WTC11 (cell line): Measurements from ENCODE around the gene NEK8. TPM values are rescaled to one million over a fixed set of nuclear protein-coding genes. Genes with fewer than 3 reads are reported as not detected.

ENCODE experiments used
- ATAC-seq: fragments of 200-7000 bp; cut with Tn5 transposase; 2 replicates; pipeline ENCODE4 v1.10.0; 2021; ENCODE audit warnings: mild to moderate bottlenecking, moderate library complexity
- CTCF ChIA-PET: fragments of 300-600 bp; sonication (Branson Sonifier 250); formaldehyde crosslinking; loops from one replicate; lab custom pipeline; 2021; ENCODE audit warnings: antibody characterized with exemption; lab: Charles Lee
- POLR2A ChIA-PET: fragments of 350-600 bp; sonication (Branson Sonifier 250); formaldehyde crosslinking; loops from one replicate; lab custom pipeline; 2021; ENCODE audit warnings: antibody characterized with exemption; lab: Charles Lee
- DNase-seq: peaks from one replicate; pipeline ENCODE4 v3.0.0; 2021; ENCODE audit warnings: low spot score
- H3K27ac Mint-ChIP-seq: 2 replicates; pipeline ENCODE4 v1.8.0; 2021; ENCODE audit warnings: mixed read lengths
- H3K27me3 Mint-ChIP-seq: 2 replicates; pipeline ENCODE4 v1.8.0; 2021; ENCODE audit warnings: low read depth, mild to moderate bottlenecking, moderate library complexity, mixed read lengths
- H3K36me3 Mint-ChIP-seq: 2 replicates; pipeline ENCODE4 v1.8.0; 2021; ENCODE audit warnings: mixed read lengths
- H3K4me1 Mint-ChIP-seq: 2 replicates; pipeline ENCODE4 v1.8.0; 2022; ENCODE audit warnings: mixed read lengths
- H3K4me3 Mint-ChIP-seq: 2 replicates; pipeline ENCODE4 v1.8.0; 2021; ENCODE audit warnings: mild to moderate bottlenecking, moderate library complexity, mixed read lengths
- H3K9me3 Mint-ChIP-seq: 2 replicates; pipeline ENCODE4 v1.8.0; 2021; ENCODE audit warnings: mixed read lengths
- ATF6 ChIP-seq: sonication (generic); formaldehyde crosslinking; IDR thresholded peaks from 2 replicates; pipeline ENCODE4 v1.8.1; 2023; ENCODE audit warnings: mild to moderate bottlenecking, missing genetic modification reagents
- CBFB ChIP-seq: sonication (generic); formaldehyde crosslinking; IDR thresholded peaks from 2 replicates; pipeline ENCODE4 v1.8.1; 2022; ENCODE audit warnings: mild to moderate bottlenecking, low read depth, missing genetic modification reagents
- CDX4 ChIP-seq: fragments of 250-450 bp; sonication (Bioruptor Pico); IDR thresholded peaks from 2 replicates; pipeline ENCODE4 v1.9.0; 2021; ENCODE audit warnings: moderate library complexity, mild to moderate bottlenecking, inconsistent platforms, borderline replicate concordance
- ELF4 ChIP-seq: sonication (generic); formaldehyde crosslinking; IDR thresholded peaks from 2 replicates; pipeline ENCODE4 v1.8.1; 2022; ENCODE audit warnings: low read depth, mild to moderate bottlenecking, moderate library complexity, missing genetic modification reagents
- FOXK1 ChIP-seq: sonication (generic); formaldehyde crosslinking; IDR thresholded peaks from 2 replicates; pipeline ENCODE4 v1.8.0; 2022; ENCODE audit warnings: mild to moderate bottlenecking, moderate library complexity, missing genetic modification reagents
- GABPB1 ChIP-seq: sonication (generic); formaldehyde crosslinking; IDR thresholded peaks from 2 replicates; pipeline ENCODE4 v1.8.1; 2023; ENCODE audit warnings: mild to moderate bottlenecking, missing genetic modification reagents
- IRF2 ChIP-seq: sonication (generic); formaldehyde crosslinking; IDR thresholded peaks from 2 replicates; pipeline ENCODE4 v1.8.0; 2022; ENCODE audit warnings: low read depth, missing genetic modification reagents, borderline replicate concordance
- KAT7 ChIP-seq: sonication (generic); formaldehyde crosslinking; IDR thresholded peaks from 2 replicates; pipeline ENCODE4 v1.8.1; 2023; ENCODE audit warnings: missing genetic modification reagents, mild to moderate bottlenecking, borderline replicate concordance
- NR3C1 ChIP-seq: sonication (generic); formaldehyde crosslinking; conservative IDR thresholded peaks from 2 replicates; pipeline ENCODE4 v1.8.1; 2023; ENCODE audit warnings: low read depth, mild to moderate bottlenecking, missing genetic modification reagents
- PRRX2 ChIP-seq: fragments of 250-450 bp; sonication (Bioruptor Pico); IDR thresholded peaks from 2 replicates; pipeline ENCODE4 v1.8.0; 2021; ENCODE audit warnings: mild to moderate bottlenecking
- TEAD4 ChIP-seq: sonication (generic); formaldehyde crosslinking; IDR thresholded peaks from 2 replicates; pipeline ENCODE4 v1.8.0; 2022; ENCODE audit warnings: mild to moderate bottlenecking, missing genetic modification reagents
- ZNF416 ChIP-seq: fragments of 250-450 bp; sonication (Bioruptor Pico); IDR thresholded peaks from 2 replicates; pipeline ENCODE4 v1.9.0; 2021; ENCODE audit warnings: mild to moderate bottlenecking, inconsistent platforms
- ZNF425 ChIP-seq: fragments of 250-450 bp; sonication (Bioruptor Pico); conservative IDR thresholded peaks from 2 replicates; pipeline ENCODE4 v1.9.0; 2021; ENCODE audit warnings: mild to moderate bottlenecking
- ZNF532 ChIP-seq: fragments of 250-450 bp; sonication (Bioruptor Pico); IDR thresholded peaks from 2 replicates; pipeline ENCODE4 v1.9.0; 2021; ENCODE audit warnings: mild to moderate bottlenecking, borderline replicate concordance
- total RNA-seq: library from RNA; stranded (reverse); gene quantifications from 3 replicates; pipeline ENCODE4 v1.2.3, GENCODE V29; 2021
- TF ChIP-seq, protein P1 (sequence below): sonication (generic); formaldehyde crosslinking; IDR thresholded peaks from 2 replicates; pipeline ENCODE4 v1.8.1; 2023; ENCODE audit warnings: mild to moderate bottlenecking, missing genetic modification reagents, moderate library complexity
- TF ChIP-seq, protein P2 (sequence below): fragments of 250-450 bp; sonication (Bioruptor Pico); IDR thresholded peaks from 2 replicates; pipeline ENCODE4 v1.9.0; 2021; ENCODE audit warnings: mild to moderate bottlenecking
- TF ChIP-seq, protein P3 (sequence below): sonication (generic); formaldehyde crosslinking; IDR thresholded peaks from 2 replicates; pipeline ENCODE4 v1.8.1; 2023; ENCODE audit warnings: mild to moderate bottlenecking, moderate library complexity, missing genetic modification reagents
- TF ChIP-seq, protein P4 (sequence below): sonication (generic); formaldehyde crosslinking; IDR thresholded peaks from 2 replicates; pipeline ENCODE4 v1.8.0; 2023; ENCODE audit warnings: mild to moderate bottlenecking, missing genetic modification reagents

The NEK8 gene
- total RNA-seq, 1 experiment from 2014 or later: 25.0 TPM

DNA sequence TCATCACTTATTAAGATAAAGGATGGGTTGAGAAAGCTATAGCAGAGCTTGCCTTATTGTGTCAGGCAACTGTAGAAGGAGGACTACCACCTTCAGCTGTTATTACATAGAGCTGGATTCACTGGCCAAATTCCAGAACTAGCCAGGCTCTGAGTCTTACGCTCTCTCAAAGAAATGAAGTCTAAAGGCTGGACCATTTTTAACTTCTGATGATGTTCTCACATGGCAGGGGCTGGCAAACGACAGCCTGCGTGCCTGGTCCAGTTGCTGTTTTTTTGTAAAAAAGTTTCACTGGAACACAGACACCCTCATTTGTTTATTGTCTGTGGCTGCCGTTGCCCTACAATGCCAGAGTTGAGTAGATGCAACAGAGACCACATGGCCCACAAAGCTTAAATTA lies 36.5 kb downstream of the NEK8 start (continued):
- no peak for TF ChIP-seq ELF4 (CRISPR knock-in tag)
- TF ChIP-seq ZNF416 (CRISPR knock-in tag): no peak
- no peak for TF ChIP-seq GABPB1 (CRISPR knock-in tag)
- TF ChIP-seq, protein P1, sequence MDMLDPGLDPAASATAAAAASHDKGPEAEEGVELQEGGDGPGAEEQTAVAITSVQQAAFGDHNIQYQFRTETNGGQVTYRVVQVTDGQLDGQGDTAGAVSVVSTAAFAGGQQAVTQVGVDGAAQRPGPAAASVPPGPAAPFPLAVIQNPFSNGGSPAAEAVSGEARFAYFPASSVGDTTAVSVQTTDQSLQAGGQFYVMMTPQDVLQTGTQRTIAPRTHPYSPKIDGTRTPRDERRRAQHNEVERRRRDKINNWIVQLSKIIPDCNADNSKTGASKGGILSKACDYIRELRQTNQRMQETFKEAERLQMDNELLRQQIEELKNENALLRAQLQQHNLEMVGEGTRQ: no peak
- TF ChIP-seq, protein P2, sequence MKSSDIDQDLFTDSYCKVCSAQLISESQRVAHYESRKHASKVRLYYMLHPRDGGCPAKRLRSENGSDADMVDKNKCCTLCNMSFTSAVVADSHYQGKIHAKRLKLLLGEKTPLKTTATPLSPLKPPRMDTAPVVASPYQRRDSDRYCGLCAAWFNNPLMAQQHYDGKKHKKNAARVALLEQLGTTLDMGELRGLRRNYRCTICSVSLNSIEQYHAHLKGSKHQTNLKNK (CRISPR knock-in tag): no peak
- TF ChIP-seq IRF2 (CRISPR knock-in tag): no peak
- no peak for TF ChIP-seq CBFB
- no peak for TF ChIP-seq FOXK1 (CRISPR knock-in tag)
- no peak for TF ChIP-seq TEAD4 (CRISPR knock-in tag)
- no peak for TF ChIP-seq PRRX2 (CRISPR knock-in tag)
- no peak for TF ChIP-seq CDX4

- Mint-ChIP-seq H3K27me3 (no peaks in the 10 kb centered on the region), H3K27ac (peak overlapping the region; percentile 86)
- POLR2A ChIA-PET: interaction anchor here (0.6 kb wide), 1 partner anchor 421 kb away, joined by 4 read pairs; no protein-coding TSS in a partner anchor
- TF ChIP-seq, protein P3, sequence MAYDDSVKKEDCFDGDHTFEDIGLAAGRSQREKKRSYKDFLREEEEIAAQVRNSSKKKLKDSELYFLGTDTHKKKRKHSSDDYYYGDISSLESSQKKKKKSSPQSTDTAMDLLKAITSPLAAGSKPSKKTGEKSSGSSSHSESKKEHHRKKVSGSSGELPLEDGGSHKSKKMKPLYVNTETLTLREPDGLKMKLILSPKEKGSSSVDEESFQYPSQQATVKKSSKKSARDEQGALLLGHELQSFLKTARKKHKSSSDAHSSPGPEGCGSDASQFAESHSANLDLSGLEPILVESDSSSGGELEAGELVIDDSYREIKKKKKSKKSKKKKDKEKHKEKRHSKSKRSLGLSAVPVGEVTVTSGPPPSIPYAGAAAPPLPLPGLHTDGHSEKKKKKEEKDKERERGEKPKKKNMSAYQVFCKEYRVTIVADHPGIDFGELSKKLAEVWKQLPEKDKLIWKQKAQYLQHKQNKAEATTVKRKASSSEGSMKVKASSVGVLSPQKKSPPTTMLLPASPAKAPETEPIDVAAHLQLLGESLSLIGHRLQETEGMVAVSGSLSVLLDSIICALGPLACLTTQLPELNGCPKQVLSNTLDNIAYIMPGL (CRISPR knock-in tag): no peak
- TF ChIP-seq ZNF416 (CRISPR knock-in tag) (no peak), KAT7 (CRISPR knock-in tag) (no peak), CDX4 (no peak), ZNF532 (no peak), NR3C1 (CRISPR knock-in tag) (no peak), ZNF425 (CRISPR knock-in tag) (no peak), ATF6 (CRISPR knock-in tag) (no peak)
- TF ChIP-seq, protein P2 (CRISPR knock-in tag): no peak
- TF ChIP-seq, protein P4, sequence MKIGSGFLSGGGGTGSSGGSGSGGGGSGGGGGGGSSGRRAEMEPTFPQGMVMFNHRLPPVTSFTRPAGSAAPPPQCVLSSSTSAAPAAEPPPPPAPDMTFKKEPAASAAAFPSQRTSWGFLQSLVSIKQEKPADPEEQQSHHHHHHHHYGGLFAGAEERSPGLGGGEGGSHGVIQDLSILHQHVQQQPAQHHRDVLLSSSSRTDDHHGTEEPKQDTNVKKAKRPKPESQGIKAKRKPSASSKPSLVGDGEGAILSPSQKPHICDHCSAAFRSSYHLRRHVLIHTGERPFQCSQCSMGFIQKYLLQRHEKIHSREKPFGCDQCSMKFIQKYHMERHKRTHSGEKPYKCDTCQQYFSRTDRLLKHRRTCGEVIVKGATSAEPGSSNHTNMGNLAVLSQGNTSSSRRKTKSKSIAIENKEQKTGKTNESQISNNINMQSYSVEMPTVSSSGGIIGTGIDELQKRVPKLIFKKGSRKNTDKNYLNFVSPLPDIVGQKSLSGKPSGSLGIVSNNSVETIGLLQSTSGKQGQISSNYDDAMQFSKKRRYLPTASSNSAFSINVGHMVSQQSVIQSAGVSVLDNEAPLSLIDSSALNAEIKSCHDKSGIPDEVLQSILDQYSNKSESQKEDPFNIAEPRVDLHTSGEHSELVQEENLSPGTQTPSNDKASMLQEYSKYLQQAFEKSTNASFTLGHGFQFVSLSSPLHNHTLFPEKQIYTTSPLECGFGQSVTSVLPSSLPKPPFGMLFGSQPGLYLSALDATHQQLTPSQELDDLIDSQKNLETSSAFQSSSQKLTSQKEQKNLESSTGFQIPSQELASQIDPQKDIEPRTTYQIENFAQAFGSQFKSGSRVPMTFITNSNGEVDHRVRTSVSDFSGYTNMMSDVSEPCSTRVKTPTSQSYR (CRISPR knock-in tag): no peak
These were observed 45.1 kb downstream of the NEK8 start for GRCh38 chr17:28773736-28774135.

More at GRCh38 chr17:28773736-28774135, 45.1 kb downstream of the NEK8 start:
- Mint-ChIP-seq H3K36me3 (peaks cover 10% of the 10 kb centered on the region), H3K4me1 (peaks cover 35% of the 10 kb centered on the region), H3K9me3 (no peaks in the 10 kb centered on the region), H3K4me3 (no peak overlapping the region)
- DNase-seq (no peak), ATAC-seq (no peak)
- CTCF ChIA-PET: interaction anchor here (0.8 to 6.8 kb wide), 7 partner anchors 11 to 343 kb away, joined by 3 to 99 read pairs (median 5); no protein-coding TSS in a partner anchor
